Hematopoietic multipotent progenitor cell (in vitro differentiated cells): ENCODE measurements around the gene GPAM. TPM values are rescaled to one million over a fixed set of nuclear protein-coding genes. Genes with fewer than 3 reads are reported as not detected.
"Not testable (repeated sequence)": the region's sequence is repeated elsewhere in the genome, so short reads cannot be mapped to it uniquely, and the experiment has no call there.

Experiments
- DNase-seq, 3 donors: peaks; one replicate each; pipeline ENCODE4 v3.0.0-alpha.2; 2011 to 2015; ENCODE audit warnings: low read depth in 2 of 3, low spot score in 2 of 3
- total RNA-seq: library from RNA; depleted of rRNA; stranded (reverse); fragments of >200 nt; gene quantifications from one replicate; pipeline ENCODE4 v1.2.3, GENCODE V29; 2012

Gene GPAM
- total RNA-seq, 1 donor = 4.0 TPM

GRCh38 chr10:112140110-112140970 is 43.2 kb downstream of the GPAM start:
- peak; percentile 18 to 87 (median 77) for DNase-seq

GRCh38 chr10:112139176-112139575 is 44.4 kb downstream of the GPAM start:
- DNase-seq = no peak

GRCh38 chr10:112137154-112137987 is 46.2 kb downstream of the GPAM start:
- DNase-seq = peak; percentile 21 to 55 (median 35)

GRCh38 chr10:112136486-112137153 is 46.9 kb downstream of the GPAM start:
- DNase-seq = no peak

DNA sequence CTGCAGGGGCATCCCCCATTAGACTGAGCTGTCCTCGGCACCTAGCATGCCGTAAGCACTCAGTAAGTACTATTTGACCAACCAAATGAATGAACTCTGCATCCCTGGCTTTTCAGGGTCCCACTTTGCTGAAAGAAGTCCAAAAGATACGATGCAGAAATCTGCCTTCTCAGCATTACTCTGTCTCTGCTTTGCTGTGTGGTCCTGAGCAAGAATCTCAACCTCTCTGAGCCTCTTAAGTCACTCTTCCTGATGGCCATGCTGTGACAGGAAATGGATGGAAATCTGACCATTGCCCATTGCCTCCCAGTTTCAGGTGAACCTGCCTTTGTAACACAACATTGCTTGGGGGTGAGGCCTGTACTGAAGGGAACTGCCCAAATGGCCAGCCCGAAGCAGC is 48.0 kb downstream of the GPAM start:
- DNase-seq = no peak

GRCh38 chr10:112132435-112132834 is 51.1 kb downstream of the GPAM start:
- DNase-seq = no peak

DNA sequence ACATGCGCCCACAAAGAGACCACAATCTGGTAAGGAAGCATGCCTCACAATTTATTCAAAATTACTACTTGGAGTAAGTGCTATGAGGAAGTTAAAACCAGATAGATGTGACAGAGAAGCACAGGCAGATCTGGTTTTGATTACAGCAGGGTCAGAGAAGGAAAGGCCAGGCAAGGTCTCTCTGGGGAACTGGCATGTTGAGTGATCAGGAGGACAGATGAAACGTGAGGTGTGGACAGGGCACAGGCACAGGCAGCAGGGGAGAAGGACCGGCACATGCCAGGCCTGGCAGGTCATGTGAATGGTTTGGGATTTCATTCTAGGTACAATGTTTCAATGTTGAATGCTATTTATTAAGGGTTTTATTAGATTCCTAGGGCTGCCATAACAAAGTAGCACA is 51.6 kb downstream of the GPAM start:
- no peak for DNase-seq

DNA sequence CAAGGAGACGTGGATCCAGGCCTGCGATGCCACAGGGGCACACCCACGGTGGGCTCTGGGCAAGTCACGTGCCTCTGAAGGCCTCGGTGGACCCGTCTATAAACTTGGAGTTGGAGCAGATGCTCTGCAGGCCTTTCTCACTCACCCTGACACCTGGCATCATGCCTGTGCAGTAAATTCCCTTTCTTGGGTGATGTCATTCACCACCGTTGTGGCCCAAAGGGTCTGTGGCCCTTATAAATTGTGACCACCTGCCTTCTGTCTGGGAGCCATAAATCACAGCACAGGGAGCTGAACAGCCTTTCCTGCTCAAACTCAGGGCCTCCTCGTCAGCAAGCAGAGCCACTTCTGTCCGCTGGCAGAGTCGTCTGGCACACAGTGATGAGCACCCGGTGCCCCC is 52.2 kb downstream of the GPAM start:
- DNase-seq = no peak

GRCh38 chr10:112126901-112127300 is 56.7 kb downstream of the GPAM start:
- DNase-seq = no peak

DNA sequence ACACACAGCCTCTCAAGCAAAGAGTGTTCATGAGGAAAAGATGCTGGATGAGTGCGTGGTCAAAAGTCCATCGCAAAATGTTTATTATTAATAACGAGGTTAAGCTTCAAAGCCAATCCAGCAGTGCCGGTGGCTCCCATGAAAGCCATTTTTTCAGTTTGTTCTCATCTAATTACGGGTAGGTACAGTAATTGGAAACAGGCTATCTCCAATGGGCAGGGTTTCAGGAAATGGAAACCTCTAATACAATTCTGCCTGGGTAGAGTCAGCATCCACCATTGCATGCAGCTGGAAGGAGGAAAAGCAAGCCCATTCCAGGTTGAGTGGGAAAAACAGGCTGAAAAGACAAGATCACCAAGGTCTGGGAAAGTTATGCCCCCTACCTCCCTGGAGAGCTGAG is 57.4 kb downstream of the GPAM start:
- no peak for DNase-seq

DNA sequence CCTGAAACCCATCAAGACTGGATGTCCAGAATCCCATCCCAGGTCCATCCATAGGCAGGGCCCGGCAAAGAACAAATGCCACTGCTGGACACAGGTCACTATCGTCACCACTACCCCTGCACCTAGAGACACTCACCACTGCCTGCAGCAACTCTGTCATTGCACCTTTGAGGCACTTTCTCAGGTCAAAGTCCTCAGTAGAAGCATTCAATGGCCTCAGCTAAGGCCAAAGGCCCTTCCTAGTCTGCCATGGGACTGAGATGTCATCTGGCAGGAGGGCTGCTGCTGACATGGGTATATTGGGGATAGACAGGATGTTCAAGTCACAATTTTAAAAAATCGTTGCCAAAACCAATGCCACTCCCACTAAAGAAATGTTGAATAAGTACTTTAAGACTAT is 58.7 kb downstream of the GPAM start:
- DNase-seq = no peak

- no peak for DNase-seq
Observed at GRCh38 chr10:112122827-112123226, 60.7 kb downstream of the GPAM start.

DNA sequence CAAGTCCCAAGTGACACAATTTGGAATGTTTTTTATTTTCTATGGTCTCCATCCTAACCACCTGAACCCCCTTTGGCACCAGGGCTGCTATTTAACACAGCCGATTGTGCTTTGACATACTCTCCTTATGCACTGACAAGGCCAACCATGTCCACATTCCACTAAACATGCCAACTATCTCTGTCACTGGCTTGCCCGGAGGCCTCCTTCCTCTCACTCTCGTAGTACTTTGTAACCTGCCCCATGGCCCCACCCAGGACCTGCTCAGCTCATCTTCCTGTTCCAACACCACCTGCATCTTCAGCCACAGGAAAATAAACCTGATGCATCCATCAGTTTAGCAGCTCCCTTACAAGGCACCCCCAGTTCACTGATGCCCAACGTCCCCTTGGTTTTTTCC is 63.1 kb downstream of the GPAM start:
- DNase-seq = no peak

DNA sequence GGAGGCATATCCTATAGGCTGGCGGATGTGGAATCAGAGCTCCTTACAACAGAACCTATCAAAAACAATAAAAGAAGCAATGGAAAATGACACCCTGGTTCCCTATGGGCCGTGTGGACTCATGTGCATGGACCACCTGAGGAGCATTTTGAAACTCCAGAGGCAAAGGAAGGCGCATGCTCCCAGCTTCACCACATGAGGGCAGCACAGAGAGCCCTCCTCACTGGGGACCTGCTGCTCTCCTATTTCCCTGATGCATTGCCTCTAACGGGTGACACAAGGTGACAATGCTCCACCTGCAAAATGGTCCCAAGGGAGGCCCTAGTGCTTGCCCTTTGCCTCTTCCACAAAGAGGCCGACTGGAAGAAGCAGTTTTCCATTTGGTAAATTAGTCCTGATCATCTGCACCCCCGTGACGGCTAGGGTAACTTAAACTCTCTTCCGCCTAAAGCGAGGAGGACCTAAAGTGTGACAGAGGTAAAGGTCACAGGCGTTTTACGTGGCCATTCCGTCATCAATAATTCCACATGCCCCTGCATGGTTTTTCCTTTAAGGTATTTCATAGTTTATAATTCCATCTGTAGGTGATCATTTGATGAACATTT is 67.7 kb downstream of the GPAM start:
- DNase-seq = peak in 2 of 3 donors; percentile 22 to 60

- DNase-seq = not testable (repeated sequence)
Observed at GRCh38 chr10:112109779-112110178, 73.8 kb downstream of the GPAM start.

Other genes with a start within 250 kb of the GPAM start
- gene TECTB, start 99.6 kb upstream of the GPAM start, total RNA-seq = not detected
- gene ACSL5, start 190.4 kb upstream of the GPAM start, total RNA-seq = 27.5 TPM